ENCODE data around the gene GANAB. TPM values are rescaled to one million over a fixed set of nuclear protein-coding genes. Genes with fewer than 3 reads are reported as not detected.
"Not testable (repeated sequence)": the region's sequence is repeated elsewhere in the genome, so short reads cannot be mapped to it uniquely, and the experiment has no call there.

Gene GANAB
- total RNA-seq, 4 donors from 2014 or later = 76.0 to 118 (median 102) TPM

DNA sequence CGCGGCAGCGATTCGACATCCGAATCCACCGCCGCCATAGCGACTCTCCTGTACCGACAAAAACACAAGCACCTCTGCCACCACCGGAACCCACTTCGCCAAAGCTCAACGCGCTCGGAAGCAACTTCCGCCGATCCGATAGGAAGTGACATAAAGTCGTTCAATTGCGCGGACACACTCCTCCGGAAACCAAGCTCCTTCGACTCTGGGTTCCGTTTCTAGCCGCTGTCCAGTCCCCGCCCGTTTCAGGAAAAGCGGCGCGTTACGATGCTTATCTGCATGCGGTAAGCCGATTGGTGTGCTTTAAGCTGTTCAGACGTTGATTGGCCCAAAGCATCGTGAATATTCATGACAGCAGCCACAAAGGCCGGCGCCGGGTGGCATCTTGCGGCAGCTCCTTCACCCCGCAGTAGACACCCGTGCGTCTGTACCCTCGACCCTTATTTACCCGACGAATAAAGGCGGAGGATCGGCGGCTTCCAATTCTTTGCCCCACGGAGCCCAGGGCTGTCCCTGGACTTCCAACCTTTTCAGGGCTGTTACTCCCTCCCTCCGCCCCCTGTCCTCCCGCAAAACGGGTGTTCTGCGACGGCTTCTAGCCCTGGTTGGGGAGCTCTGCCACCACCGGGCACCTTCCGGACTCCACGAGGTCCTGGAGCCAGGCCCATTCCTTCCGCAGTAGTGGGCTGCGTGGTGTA lies 54.8 kb downstream of the GANAB start, which contains the start of gene TUT1:
TSS of gene TUT1 (minus strand) at position 76 of the 698 bp plus-strand sequence. CDS start at position 38, 38 bp downstream.
- peak within 1 kb of the TSS; percentile 88 for H3K4me3 ChIP-seq
- TF ChIP-seq, protein P1, sequence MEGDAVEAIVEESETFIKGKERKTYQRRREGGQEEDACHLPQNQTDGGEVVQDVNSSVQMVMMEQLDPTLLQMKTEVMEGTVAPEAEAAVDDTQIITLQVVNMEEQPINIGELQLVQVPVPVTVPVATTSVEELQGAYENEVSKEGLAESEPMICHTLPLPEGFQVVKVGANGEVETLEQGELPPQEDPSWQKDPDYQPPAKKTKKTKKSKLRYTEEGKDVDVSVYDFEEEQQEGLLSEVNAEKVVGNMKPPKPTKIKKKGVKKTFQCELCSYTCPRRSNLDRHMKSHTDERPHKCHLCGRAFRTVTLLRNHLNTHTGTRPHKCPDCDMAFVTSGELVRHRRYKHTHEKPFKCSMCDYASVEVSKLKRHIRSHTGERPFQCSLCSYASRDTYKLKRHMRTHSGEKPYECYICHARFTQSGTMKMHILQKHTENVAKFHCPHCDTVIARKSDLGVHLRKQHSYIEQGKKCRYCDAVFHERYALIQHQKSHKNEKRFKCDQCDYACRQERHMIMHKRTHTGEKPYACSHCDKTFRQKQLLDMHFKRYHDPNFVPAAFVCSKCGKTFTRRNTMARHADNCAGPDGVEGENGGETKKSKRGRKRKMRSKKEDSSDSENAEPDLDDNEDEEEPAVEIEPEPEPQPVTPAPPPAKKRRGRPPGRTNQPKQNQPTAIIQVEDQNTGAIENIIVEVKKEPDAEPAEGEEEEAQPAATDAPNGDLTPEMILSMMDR (IDR thresholded peaks at IDR 0.05) = peak in 1 of 2 donors; percentile 7
- TF ChIP-seq POLR2AphosphoS5 (IDR thresholded peaks at IDR 0.05) (peak; percentile 82 to 99 (median 97)), POLR2A (IDR thresholded peaks at IDR 0.05) (peak; percentile 62 to 83), EP300 (IDR thresholded peaks at IDR 0.05) (no peak)
- peak within 1 kb of the TSS; percentile 95 for H3K27ac ChIP-seq
- peaks cover 38% of the 10 kb centered on the region for H3K4me1 ChIP-seq
- 0% methylated on average over 34 of the region's 58 CpGs for WGBS
- H3K27me3 ChIP-seq = no peaks in the 10 kb centered on the region
- H3K36me3 ChIP-seq = peaks cover 50% of the 10 kb centered on the region
- H3K9me3 ChIP-seq = no peaks in the 10 kb centered on the region
- DNase-seq (ENCODE audit: low spot score in 2 of 2) = peak; percentile 98 to 99

- DNase-seq (ENCODE audit: low spot score in 2 of 2) = no peak
- Histone ChIP-seq H3K4me1 (peaks cover 38% of the 10 kb centered on the region), H3K27ac (no peak overlapping the region)
Observed at GRCh38 chr11:62588966-62589637, 57.3 kb downstream of the GANAB start.

GRCh38 chr11:62585356-62585755 lies 61.1 kb downstream of the GANAB start:
- 86% methylated on average over 7 of the region's 7 CpGs for WGBS
- not testable (repeated sequence) for H3K27me3 ChIP-seq; DNase-seq (ENCODE audit: low spot score in 2 of 2); H3K4me3 ChIP-seq; H3K27ac ChIP-seq; H3K9me3 ChIP-seq
- Histone ChIP-seq H3K36me3 (peaks cover 52% of the 10 kb centered on the region), H3K4me1 (peaks cover 11% of the 10 kb centered on the region)

More at GRCh38 chr11:62588966-62589637, 57.3 kb downstream of the GANAB start:
- TF ChIP-seq, protein P1 (IDR thresholded peaks at IDR 0.05) = no peak
- TF ChIP-seq EP300 (IDR thresholded peaks at IDR 0.05) = no peak
- TF ChIP-seq POLR2AphosphoS5 (IDR thresholded peaks at IDR 0.05) = no peak
- no peak for TF ChIP-seq POLR2A (IDR thresholded peaks at IDR 0.05)
- 63% methylated on average over 18 of the region's 18 CpGs for WGBS
- Histone ChIP-seq H3K27me3 (no peaks in the 10 kb centered on the region), H3K36me3 (peaks cover 41% of the 10 kb centered on the region), H3K9me3 (no peaks in the 10 kb centered on the region), H3K4me3 (no peak overlapping the region)

DNA sequence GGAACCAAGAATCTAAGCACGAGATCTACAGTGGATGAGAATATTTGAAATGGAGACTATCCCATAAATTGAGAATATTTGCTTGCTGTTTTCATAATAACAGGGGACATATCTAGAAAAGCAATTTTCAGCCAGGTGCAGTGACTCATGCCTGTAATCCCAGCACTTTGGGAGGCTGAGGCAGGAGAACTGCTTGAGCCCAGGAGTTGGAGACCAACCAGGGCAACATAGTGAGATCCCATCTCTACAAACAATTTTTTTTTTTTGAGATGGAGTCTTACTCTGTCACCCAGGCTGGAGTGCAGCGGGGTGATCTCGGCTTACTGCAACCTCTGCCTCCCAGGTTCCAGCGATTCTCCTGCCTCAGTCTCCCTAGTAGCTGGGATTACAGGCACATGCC lies 64.7 kb downstream of the GANAB start:
- H3K36me3 ChIP-seq = peaks cover 65% of the 10 kb centered on the region
- not testable (repeated sequence) for H3K27me3 ChIP-seq, H3K4me1 ChIP-seq, H3K9me3 ChIP-seq, H3K27ac ChIP-seq, H3K4me3 ChIP-seq
- peak in 1 of 2 donors; percentile 16 for DNase-seq (ENCODE audit: low spot score in 2 of 2)
- 100% methylated on average over 4 of the region's 4 CpGs for WGBS

DNA sequence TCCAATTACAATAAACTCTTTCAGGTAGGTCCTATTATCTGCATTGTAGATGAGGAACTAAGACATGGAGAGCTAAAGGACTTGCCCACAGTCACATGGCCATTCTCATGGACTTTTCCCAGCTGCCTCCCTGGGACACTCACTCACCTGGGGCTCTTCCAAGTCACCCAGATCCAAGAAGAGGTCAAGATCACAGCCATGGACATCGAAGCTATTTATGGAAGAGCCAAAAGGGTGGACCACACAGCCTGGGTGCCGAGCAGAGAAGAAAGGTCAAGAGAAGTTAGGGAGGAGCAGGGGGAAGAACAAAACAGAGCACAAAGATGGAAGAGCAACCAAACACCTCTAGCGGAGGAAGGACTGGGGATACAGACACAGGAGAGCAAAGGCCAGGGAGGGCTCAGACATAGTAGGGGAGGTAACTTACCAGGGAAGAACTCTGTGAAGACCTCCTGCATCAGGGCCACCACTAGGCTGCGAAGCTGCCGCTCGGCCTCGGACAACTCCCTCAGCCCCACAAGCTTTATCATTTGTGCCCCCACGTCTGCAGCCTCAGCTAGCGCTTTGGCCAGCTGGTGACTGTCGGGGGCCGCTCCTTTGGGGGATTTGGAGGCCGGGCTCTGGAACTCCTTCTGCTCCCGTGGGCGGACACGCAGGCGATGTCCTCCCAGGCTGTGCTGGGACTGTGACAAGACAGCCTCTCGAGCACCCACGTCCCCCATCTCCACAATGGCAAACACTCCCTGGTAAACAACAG lies 65.3 kb downstream of the GANAB start:
- TF ChIP-seq EP300 (IDR thresholded peaks at IDR 0.05) (no peak), POLR2A (IDR thresholded peaks at IDR 0.05) (no peak), POLR2AphosphoS5 (IDR thresholded peaks at IDR 0.05) (no peak)
- TF ChIP-seq, protein P1 (IDR thresholded peaks at IDR 0.05) = no peak
- Histone ChIP-seq H3K4me1 (peaks cover 8% of the 10 kb centered on the region), H3K27ac (no peak overlapping the region), H3K9me3 (no peaks in the 10 kb centered on the region), H3K36me3 (peaks cover 62% of the 10 kb centered on the region), H3K4me3 (no peak overlapping the region), H3K27me3 (no peaks in the 10 kb centered on the region)
- DNase-seq (ENCODE audit: low spot score in 2 of 2) = peak in 1 of 2 donors; percentile 50
- 92% methylated on average over 12 of the region's 18 CpGs for WGBS

DNA sequence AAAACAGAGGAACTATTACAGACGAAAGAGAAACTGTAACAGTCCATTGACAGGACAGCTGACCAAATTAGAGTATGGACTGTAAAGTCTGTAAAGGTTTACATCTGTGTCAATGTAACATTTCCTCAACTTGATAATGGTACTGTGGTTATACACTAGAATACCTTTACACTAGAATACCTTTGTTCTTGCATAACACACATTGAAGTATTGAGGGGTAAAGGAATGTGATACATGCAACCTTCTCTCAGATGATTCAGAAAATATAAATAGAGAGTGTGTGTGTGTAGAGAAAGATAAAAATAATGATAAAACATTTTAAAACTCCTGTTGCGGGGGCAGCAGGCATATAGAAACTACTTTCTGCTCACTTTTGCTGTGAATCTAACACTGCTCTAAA lies 67.2 kb downstream of the GANAB start:
- H3K9me3 ChIP-seq = no peaks in the 10 kb centered on the region
- no peaks in the 10 kb centered on the region for H3K27me3 ChIP-seq
- H3K27ac ChIP-seq = no peak overlapping the region
- TF ChIP-seq, protein P1 (IDR thresholded peaks at IDR 0.05) = no peak
- TF ChIP-seq EP300 (IDR thresholded peaks at IDR 0.05) (no peak), POLR2AphosphoS5 (IDR thresholded peaks at IDR 0.05) (no peak), POLR2A (IDR thresholded peaks at IDR 0.05) (no peak)
- H3K36me3 ChIP-seq = peaks cover 52% of the 10 kb centered on the region
- 89% methylated on average over 2 of the region's 2 CpGs for WGBS
- peaks cover 25% of the 10 kb centered on the region for H3K4me1 ChIP-seq
- no peak overlapping the region for H3K4me3 ChIP-seq
- no peak for DNase-seq (ENCODE audit: low spot score in 2 of 2)
